HuH-7 (cell line): ENCODE data around the gene DNAH17.

Experiments used
- DNase-seq: peaks from one replicate; pipeline ENCODE4 v3.0.0; 2011; ENCODE audit warnings: low spot score

The DNAH17 gene

DNA sequence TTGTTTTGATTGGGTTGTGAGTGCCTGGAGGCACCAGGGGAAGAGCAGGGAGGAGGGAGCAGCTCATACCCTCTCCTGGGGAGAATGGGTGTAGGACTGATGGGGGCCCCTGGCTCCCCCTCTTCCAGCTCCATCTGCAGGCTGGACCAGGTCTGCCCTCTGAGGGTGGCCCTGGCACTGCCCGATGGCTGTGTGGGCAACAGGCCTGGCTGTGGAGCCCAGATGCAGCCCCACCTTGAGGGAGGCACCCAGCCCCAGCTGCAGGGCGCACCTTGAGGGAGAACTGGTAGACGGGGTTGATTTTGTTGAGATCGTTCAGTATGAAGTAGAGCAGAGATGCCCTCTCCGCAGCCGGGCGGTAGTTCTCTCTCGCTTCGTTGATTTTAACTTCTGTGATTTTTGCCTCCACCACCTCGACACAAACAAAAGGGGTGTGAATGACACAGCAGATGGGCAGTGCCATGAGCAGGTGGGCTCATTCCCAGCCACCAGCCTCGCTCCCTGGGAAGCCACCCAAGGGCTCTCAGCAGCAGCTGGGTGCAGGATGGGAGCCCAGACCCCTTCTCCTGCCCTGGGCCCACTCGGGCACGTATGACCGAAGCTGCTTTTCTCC is 127.1 kb downstream of the DNAH17 start:
- no peak for DNase-seq

DNA sequence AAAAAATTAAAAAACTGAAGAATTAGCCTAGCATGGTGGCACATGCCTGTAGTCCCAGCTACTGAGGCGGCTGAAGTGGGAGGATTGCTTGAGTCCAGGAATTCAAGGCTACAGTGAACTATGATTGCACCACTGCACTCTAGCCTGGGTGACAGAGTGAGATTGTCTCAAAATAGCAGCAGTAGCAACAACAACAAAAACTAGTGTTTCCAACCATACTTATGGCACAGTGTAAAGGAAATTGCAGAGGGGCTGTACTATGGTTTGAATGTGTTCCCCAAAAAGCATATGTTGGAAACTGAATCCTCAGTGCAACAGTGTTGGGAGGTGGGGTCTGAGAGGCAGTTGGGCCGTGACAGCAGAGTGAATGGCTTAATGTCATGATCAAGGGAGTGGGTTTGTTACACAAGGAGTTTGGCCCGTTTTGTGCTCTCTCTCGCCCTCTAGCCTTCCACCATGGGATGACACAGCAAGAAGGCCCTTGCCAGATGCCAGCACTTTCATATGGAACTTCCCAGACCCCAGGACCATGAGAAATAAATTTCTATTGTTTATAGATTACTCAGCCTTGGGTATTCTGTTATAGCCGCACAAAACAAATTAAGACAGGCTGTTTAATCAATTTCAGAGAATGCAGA is 128.7 kb downstream of the DNAH17 start:
- DNase-seq, result no peak

DNA sequence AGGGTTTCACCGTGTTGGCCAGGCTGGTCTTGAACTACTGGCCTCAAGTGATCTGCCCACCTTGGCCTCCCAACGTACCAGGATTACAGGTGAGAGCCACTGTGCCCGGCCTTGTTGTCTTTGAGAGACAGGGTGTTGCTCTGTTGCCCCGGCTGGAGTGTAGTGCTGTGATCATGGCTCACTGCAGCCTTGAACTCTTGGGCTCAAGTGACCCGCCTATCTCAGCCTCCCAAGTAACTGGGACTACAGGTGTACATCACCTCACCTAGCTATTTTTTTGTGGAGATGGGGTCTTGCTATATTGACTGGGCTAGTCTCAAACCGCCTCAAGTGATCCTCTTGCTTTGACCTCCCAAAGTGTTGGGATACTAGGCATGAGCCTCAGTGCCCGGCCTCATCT is 130.4 kb downstream of the DNAH17 start:
- DNase-seq, result no peak

DNA sequence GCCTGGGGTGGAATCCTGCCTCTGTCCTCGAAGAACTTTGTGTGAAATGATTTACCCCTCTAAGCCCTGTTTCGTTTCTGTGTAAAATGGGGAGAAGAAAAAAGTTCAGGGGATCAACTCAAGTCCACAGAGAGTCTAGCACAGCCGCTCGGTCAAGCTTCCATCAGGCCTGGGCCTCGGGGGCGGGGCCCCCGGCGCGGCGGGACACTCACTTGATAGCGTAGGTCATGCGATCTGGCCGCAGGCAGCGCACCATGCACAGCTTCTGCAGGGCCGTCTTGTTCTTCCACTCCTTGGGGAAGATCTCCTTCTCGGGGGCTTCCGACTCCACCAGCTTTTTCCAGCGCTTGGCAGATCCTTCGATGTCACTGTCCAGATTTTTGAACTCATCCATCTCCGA is 132.8 kb downstream of the DNAH17 start:
- no peak for DNase-seq

DNA sequence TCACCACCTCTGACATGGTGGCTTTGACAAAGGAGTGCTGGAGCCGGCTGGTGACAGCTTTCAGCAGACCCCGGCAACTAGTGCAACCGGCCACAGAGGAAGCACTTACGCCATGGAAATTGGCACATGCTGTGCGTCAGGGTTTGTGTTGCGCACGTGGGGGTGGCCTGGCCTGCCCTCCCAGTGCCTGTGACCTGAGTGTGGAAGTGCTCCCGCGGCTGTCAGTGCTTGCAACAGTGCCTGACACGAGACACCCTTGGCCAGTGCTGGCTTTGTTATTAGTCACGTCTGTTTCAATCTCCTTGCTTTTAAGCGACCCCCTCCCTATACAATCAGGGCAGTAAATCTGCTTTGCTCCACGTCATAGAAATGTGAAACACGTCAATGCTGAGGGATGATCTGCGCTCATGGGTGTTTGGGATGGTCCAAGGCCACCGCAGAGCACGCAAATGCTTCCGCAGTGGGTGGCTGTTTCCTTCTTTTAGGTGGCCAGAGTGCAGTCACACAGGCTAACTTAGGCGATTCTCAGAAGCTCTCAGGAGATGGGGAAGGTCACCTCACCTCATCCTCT is 134.5 kb downstream of the DNAH17 start:
- no peak for DNase-seq

DNA sequence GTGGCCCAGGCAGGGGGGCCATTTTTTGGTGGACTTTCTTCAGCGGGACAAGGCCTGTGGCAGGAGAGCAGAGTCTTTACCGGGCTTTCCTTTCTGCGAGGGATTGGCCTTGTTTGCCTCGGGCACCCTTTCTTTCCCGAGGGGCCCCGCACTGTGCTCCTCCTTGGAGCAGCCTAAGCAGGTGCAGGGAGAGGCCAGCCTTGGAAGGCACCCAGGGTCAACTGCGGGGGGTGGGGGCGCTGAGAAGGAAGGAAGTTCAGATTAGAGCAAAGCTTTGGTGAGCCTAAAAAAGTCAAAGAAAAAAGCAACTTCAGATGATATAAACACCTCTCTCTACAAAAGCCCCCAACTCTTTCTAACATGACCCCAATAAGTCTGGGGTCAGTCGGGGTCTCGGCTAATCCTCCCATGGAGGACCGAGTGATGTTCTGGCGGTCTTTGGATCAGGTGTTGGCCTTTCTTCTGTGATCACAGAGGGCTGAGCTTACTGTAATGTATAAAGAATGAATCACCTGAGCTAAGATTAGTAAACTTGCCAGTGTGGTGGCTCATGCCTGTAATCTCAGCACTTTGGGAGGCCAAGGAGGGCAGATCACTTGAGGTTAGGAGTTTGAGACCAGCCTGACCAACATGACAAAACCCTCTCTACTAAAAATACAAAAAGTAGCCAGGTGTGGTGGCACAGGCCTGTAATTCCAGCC is 135.8 kb downstream of the DNAH17 start:
- no peak for DNase-seq

DNA sequence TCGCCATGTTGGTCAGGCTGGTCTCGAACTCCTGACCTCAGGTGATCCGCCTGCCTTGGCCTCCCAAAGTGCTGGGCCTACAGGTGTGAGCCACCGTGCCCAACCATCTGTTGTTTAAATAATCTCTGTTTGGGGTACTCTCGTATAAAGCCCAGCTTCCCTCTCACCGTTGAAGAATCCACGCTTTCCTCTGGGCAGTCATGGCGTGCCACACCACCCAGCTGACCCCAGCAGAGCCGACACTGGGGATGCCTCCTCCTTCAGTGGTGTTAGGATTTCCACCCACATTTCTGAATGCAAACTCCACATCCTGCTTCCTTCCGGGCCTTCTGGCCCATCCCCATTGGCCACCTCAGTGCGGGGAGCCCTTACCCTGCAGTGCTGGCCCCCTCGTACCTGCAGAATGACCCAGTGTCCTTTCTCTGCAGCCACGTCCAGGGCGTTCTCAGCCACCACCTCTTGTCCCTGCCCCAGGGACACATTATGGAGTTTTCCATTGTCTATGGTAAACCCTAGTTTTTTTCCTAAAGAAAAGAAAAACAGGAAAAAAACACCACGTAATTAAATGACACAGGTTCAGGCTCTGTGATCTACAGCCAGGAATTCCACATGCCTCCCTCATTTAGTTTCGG is 138.4 kb downstream of the DNAH17 start:
- no peak for DNase-seq

DNA sequence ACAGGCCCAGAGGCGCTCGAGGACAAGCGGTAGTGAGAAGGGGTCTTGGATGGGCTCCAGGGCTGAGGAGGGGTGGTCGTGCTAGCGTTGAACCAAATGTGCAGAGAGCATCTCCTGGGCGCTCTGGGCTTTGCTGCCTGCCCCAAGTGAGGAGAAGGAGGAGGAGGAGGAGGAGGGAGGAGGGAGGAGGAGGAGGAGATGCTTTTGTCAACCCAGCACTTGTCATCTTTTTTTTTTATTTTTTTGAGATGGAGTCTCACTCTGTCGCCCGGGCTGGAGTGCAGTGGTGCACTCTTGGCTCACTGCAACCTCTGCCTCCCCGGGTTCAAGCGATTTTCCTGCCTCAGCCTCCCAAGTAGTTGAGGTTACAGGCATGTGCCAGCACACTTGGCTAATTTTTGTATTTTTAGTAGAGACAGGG is 138.9 kb downstream of the DNAH17 start:
- no peak for DNase-seq

DNA sequence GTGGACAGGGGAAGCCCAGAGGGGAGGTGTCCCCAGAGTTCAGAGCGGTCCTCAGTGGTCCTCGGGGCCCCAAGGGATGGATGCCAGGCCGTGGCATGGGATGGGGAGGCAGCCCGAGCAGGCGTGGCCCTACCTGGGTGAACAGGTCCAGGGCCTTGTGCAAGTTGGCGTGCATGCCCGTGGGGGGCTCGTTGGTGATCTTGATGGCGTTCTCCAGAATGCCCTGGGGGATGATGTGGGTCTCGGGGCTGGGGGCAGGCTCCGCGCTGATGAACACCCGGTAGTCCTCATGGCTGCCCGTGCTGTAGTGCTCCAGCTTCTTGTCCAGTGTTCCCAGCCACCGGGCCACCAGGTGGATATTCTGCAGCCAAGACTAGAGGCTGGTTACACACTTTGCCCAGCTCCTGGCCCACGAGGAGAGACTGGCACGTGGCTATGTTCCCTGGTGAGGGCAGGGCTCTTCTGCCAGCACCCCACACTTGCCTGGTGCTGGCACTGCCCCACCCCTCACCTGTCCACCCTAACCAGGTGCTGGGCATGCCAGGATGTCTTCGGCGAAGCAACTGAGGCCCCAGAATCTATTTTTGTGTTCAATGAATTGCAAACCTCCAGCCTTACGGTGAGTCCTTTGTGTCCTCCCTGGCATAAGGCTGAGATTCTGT is 139.6 kb downstream of the DNAH17 start:
- no peak for DNase-seq

DNA sequence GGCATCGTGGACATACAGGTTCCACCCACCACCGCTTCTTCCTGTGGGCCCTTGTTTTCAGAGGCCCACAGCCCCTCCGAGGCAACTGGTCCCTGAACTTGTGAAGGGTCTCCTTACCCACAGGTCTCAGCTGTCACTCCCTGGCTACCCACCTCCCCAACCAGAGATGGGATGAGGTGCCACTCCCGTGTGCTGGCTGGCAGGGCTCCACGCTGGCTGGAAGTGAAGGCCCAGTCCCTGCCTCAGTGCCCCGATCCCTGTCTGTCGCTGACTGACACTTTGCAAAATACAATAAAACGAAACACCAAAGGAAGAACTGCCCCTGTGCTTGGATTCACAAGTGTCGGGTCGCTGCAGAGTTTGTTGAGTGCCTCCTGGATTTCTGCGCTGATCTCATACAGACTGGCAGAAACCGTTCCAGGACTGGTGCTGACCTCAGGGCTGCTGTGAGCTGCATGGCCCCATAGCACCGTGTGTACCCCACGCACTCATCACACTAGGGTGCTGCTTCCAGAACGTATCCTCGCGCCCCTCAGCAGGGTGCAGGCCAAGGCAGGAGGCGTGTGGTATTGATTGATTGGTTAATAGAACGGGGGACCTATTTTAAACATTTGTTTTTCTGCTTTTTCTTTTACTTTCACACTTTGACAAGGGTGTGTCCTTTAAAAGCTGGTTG is 141.7 kb downstream of the DNAH17 start:
- no peak for DNase-seq

DNA sequence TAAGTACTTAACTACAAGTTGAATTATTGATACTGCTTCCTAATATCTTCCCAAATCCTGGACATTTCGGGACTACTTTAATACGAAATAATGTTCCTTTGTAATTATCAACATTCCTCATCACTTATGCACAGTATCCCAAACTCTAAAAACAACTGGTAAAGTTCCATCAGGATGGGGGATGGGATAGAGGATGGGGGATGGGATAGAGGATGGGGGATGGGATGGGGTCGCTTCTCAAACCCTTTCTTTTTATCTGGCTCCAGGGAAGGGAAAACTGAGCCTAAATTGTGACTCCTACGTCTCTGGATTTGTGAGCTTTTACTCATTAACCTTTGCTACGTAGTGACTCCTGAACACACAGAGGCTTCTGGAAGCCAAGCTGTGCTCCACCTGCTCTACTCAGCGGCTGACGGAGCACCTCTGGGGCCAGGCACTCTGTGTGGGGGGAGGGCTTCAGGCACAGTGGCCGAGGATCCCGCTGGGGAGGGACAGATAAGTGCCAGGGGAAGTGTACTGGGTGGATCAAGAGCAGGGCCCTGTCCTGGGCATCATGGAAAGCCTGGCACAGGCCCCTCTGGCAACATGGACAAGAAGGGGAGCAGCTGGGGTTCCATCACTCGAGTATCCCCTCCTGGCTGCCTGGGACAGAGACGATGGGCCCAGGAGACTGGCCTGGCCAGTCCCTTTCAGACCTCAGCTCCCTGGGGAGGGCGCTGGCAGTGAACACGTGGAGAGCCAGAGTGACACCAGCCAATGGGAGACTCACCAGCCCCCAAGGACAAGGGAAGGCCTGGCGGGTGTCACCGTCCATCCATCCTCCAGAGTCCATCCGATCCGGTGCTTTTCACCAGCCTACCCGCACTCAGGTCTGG is 142.5 kb downstream of the DNAH17 start:
- no peak for DNase-seq

DNA sequence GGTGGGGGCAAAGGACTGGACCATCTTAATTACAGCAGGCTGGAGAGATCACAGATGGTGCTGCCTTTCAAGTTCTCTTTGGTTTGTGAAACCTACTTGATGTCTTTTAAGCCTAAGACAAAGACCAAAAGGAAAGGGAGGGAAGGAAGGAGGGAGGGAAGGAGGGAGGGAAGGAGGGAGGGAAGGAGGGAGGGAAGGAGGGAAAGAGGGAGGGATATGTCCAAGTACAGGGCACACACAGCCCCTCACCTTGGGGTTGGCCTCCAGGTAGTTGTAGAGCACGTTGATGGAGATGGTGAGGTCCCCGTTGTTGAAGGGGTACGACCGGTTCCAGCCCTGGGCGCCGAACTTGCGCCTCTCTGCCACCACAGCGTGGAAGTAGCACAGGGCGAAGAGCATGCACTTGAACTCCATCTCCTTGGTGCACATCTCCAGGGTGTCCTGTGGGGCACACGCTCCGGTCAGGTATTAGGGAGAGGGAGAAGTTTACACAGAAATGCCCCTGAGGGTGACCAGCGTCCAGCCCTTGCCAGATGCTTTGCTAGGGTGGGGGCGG is 143.3 kb downstream of the DNAH17 start:
- no peak for DNase-seq

DNA sequence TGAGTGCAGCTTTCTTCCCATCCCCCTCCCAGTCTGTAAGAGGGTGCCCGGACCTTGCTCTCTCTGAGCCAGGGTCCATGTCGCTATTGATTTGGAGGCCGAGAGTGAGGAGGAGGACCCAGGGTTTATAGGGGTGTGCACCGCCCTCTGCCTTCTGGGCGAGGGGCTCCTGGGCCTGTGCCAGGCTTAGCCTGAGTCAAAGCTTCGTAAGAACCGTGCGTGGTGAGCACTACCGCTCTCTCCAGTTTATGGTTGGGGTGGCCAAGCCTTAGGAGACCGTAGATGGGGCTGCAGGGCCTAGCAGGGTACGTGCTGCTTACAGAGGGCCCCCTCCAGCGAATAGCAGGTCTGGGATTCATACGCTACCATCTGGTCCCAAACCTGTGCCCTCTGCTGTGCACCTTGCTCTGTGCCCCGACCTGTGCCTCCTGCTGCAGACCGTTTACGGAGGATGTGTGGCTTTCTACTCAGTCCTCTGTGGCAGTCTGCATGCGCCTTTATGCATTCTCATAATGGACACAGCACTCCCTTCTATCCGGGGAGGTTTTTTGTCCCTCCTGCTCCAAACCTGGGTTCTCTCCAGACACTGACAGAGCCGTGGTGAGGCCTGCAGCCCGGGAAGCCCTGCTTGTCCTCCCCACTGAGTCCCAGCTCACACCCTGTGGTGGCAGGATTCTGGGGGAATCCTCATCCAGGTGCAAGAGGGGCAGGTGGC is 144.0 kb downstream of the DNAH17 start:
- DNase-seq, result no peak

DNA sequence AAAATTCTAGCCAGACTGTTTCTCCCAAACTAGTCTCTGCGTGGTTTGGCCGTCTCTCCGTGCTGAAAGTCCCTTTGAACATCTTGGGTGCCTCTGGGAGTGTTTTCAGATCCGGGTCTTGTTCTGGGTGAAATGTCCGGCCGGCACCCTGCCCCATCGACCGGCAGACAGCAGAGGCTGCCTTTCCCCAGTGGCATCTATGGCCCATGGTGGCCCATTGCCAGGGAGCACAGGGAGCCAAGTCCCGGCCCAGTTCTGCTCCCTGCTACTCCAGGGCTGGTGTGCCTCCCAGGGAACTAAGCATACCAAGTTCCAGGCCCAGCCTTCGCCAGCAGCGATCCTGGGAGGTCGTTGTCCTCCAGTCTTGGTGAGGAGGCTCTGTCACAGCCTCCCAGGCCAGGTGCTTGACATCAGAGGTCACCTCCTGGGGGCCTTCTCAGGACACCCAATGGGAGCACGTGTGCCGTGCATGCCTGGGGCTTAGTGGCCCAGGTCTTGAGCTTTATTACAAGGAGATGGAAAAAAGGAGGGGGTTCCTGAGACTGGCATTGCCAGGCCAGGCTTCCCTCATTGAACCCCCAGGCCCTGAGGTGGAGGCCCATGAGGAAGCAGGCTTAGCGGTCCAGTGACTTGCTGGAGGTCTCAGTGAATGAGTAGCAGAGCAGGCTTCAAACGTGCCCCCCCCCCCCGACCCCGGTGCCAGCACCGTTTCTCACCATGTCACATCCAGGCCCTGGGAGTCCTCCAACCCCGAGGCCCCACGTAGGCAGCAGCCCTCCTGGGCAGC is 144.8 kb downstream of the DNAH17 start:
- DNase-seq, result no peak

DNA sequence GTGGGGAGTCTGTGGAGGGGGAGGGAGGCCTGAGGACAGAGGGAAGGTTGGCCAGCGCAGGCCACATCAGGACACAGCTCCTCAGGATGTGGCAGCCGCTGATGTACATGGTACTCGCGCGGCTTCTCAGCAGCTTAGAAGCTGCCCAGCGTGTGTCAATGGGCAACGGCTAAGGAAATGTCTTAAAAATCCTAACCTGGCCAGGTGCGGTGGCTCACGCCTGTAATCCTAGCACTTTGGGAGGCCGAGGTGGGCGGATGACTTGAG is 145.6 kb downstream of the DNAH17 start:
- no peak for DNase-seq

DNA sequence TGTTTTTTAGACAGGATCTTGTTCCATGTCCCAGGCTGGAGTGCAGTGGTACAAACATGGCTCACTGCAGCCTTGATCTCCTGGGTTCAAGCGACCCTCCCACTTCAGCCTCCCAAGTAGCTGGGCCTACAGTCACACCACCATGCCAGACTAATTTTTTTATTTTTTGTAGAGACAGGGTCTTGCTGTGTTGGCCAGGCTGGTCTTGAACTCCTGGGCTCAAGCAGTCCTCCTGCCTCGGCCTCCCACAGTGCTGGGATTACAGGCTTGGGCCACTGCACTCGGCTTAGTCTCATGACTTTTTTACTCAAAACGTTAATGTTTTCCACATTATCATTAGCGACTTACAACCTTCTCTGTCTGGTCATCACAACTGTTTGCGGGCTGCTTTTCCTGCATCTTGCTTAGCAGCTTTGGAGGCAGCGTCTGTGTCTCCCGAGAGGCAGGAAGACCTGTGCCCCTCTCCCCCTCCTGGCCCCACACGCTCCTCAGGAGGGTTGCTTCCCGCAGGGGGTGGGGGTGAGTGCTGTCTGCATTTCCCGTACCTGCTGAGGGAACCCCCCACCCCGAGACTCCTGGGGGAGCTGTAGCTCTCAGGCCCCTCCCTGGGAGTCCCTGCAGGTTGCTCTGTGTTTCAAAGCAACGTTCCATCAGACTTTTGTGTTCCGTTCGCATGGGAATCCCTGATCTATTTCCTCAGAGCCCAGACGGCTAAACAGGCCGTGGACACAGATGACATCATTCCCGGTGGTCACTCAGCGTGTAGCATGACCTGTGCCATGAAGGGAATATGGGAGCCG is 146.1 kb downstream of the DNAH17 start:
- DNase-seq, result no peak

DNA sequence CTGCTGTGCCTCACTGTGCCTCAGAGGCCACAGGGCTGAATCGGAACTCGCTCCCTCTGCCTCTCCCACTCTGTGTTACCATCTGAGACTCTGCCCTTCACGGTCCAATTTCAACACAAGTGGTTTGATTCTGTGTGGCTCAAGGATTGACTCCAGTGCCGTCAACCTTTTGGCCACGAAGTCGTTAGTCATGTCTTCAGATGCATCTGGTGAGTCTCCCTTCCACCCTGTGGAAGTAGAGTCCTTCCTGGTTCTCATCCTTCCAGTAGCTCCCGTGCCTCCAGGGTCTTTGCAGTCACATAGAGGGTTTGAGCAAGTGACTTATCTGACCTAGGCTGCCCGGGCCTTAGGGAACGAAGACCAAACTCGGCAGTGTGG is 147.6 kb downstream of the DNAH17 start:
- no peak for DNase-seq
